AG04449 (cell line): ENCODE data around the gene MAP2K1.

Source experiments
- CTCF ChIA-PET: fragments of 350-600 bp; formaldehyde crosslinking; extraction: SDS; loops from one replicate; lab custom pipeline; 2021; ENCODE audit warnings: antibody characterized with exemption; lab: Yijun Ruan, JAX
- POLR2A ChIA-PET: fragments of 400-600, 350-600 bp; formaldehyde crosslinking; extraction: SDS; loops from one replicate; lab custom pipeline; 2020; ENCODE audit warnings: antibody characterized with exemption, inconsistent platforms; lab: Yijun Ruan, JAX
- DNase-seq: peaks from one replicate; pipeline ENCODE4 v3.0.0-alpha.2; 2010; ENCODE audit warnings: low read depth, low spot score
- H3K4me3 ChIP-seq: 2 replicates; pipeline ENCODE4 v1.5.1; 2011; ENCODE audit warnings: low read depth, mild to moderate bottlenecking, control low read depth, low read length
- TF ChIP-seq, protein P1 (sequence below): IDR thresholded peaks from one replicate; pipeline ENCODE4 v1.5.1; 2011; ENCODE audit warnings: mild to moderate bottlenecking, moderate library complexity, low read length, control low read depth, inconsistent platforms; ENCODE audit not compliant: insufficient read depth; ENCODE audit errors: missing control alignments

Gene MAP2K1

GRCh38 chr15:66413579-66413978 is 26.9 kb downstream of the MAP2K1 start:
- TF ChIP-seq, protein P1, sequence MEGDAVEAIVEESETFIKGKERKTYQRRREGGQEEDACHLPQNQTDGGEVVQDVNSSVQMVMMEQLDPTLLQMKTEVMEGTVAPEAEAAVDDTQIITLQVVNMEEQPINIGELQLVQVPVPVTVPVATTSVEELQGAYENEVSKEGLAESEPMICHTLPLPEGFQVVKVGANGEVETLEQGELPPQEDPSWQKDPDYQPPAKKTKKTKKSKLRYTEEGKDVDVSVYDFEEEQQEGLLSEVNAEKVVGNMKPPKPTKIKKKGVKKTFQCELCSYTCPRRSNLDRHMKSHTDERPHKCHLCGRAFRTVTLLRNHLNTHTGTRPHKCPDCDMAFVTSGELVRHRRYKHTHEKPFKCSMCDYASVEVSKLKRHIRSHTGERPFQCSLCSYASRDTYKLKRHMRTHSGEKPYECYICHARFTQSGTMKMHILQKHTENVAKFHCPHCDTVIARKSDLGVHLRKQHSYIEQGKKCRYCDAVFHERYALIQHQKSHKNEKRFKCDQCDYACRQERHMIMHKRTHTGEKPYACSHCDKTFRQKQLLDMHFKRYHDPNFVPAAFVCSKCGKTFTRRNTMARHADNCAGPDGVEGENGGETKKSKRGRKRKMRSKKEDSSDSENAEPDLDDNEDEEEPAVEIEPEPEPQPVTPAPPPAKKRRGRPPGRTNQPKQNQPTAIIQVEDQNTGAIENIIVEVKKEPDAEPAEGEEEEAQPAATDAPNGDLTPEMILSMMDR: no peak
- H3K4me3 ChIP-seq: no peak overlapping the region
- ChIA-PET CTCF (interaction anchor here (1.2 to 1.5 kb wide), 2 partner anchors 9 to 85 kb away, joined by 4 to 6 read pairs; partner anchors contain the start of gene SNAPC5), POLR2A (no interaction called here)
- no peak for DNase-seq

DNA sequence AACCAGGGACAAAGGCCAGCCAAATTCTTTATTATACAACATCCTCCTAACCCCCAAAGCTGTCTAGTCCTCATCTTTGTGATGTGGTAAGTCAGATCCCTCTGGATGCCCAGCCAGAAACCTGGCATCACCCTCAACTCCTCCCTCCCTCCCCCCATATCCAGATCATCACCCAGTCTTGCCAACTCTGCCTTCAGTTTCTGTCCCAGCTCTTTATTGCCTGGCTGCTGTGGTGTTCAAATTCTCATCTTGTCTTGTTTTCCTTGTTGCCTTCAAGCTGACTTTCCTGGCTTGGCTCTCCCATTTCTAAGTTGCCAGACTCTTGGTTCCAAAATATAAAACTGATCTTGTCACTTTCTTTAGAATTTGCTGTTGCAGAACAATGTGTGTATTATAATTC is 28.6 kb downstream of the MAP2K1 start:
- TF ChIP-seq, protein P1: no peak
- no peak for DNase-seq
- no peak overlapping the region for H3K4me3 ChIP-seq
- ChIA-PET POLR2A (no interaction called here), CTCF (interaction anchor here (1.0 to 1.2 kb wide), 2 partner anchors 10 to 83 kb away, joined by 3 to 4 read pairs; no protein-coding TSS in a partner anchor)

DNA sequence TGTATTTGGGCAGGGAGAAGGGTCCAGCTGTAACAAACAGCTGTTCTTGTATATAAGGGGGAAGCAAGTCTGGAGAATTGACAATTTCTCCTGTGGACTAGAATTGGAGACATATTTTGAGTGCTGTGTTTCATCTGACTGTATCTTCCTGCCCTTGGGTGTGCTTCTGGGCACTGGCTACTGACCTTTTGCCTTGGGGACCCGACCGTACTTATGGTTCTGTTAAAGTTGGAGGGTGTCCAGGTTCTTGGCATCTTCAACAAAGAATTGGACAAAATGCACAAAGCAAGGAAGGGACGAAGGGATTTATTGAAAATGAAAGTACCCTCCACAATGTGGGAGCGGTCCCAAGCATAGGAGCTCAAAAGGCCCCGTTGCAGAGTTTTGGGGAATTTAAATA is 31.0 kb downstream of the MAP2K1 start:
- ChIA-PET CTCF (no interaction called here), POLR2A (no interaction called here)
- H3K4me3 ChIP-seq: no peak overlapping the region; the same call in 1 of the 2 replicates
- DNase-seq: no peak
- TF ChIP-seq, protein P1: no peak

- TF ChIP-seq, protein P1: no peak
- no peak overlapping the region for H3K4me3 ChIP-seq
- CTCF ChIA-PET: no interaction called here
- POLR2A ChIA-PET: no interaction called here
- no peak for DNase-seq
These were observed 32.8 kb downstream of the MAP2K1 start for GRCh38 chr15:66419471-66419870.

GRCh38 chr15:66422347-66422746 is 35.6 kb downstream of the MAP2K1 start:
- ChIA-PET CTCF (no interaction called here), POLR2A (no interaction called here)
- TF ChIP-seq, protein P1: no peak
- DNase-seq: no peak
- no peak overlapping the region for H3K4me3 ChIP-seq

DNA sequence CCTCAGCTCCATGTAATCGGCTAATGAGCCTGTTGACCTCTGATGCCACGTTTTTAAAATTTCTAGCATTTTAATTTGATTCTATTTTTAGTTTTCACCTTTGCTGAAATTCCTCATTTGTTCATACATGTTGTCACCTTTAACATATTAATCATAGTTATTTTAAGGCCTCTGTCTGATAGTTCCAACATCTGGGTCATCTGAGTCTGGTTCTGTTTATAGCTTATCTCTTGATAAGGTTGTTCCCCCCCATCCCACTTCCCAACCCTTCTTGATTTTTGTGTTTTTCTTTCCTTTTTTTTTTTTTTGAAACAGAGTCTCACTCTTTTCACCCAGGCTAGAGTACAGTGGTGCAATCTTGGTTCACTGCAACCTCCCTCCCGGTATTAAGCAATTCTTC is 36.4 kb downstream of the MAP2K1 start:
- DNase-seq: no peak
- H3K4me3 ChIP-seq: no peak overlapping the region
- ChIA-PET POLR2A (no interaction called here), CTCF (interaction anchor here (1.4 kb wide), 1 partner anchor 12 kb away, joined by 3 read pairs; no protein-coding TSS in a partner anchor)
- TF ChIP-seq, protein P1: no peak
